HG03469 (cell line): ENCODE measurements around the gene ASTN2.

Source experiments
- ATAC-seq: cut with Tn5 transposase; IDR thresholded peaks from one replicate; pipeline ENCODE4 v1.9.1; 2021; ENCODE audit warnings: mild to moderate bottlenecking, moderate library complexity, moderate number of reproducible peaks; ENCODE audit not compliant: unreplicated experiment

The ASTN2 gene

GRCh38 chr9:117374076-117374725 is 40.7 kb downstream of the ASTN2 start:
- no peak for ATAC-seq

GRCh38 chr9:117368684-117369230 is 46.1 kb downstream of the ASTN2 start:
- no peak for ATAC-seq

GRCh38 chr9:117365438-117365837 is 49.4 kb downstream of the ASTN2 start:
- no peak for ATAC-seq

- ATAC-seq, result no peak
Measured at GRCh38 chr9:117363006-117363405, 51.9 kb downstream of the ASTN2 start.

GRCh38 chr9:117359910-117360309 is 54.9 kb downstream of the ASTN2 start:
- no peak for ATAC-seq

GRCh38 chr9:117355542-117355941 is 59.3 kb downstream of the ASTN2 start:
- no peak for ATAC-seq

- ATAC-seq, result no peak
Measured at GRCh38 chr9:117354997-117355396, 59.9 kb downstream of the ASTN2 start.

GRCh38 chr9:117354244-117354847 is 60.5 kb downstream of the ASTN2 start:
- no peak for ATAC-seq

GRCh38 chr9:117344892-117345660 is 69.8 kb downstream of the ASTN2 start:
- no peak for ATAC-seq

- no peak for ATAC-seq
Measured at GRCh38 chr9:117343427-117343826, 71.4 kb downstream of the ASTN2 start.

GRCh38 chr9:117341151-117341550 is 73.7 kb downstream of the ASTN2 start:
- no peak for ATAC-seq

GRCh38 chr9:117340422-117340821 is 74.4 kb downstream of the ASTN2 start:
- ATAC-seq, result no peak

GRCh38 chr9:117335837-117336433 is 78.9 kb downstream of the ASTN2 start:
- ATAC-seq, result no peak

GRCh38 chr9:117334101-117334500 is 80.8 kb downstream of the ASTN2 start:
- no peak for ATAC-seq

- ATAC-seq, result no peak
Measured at GRCh38 chr9:117325831-117326230, 89.0 kb downstream of the ASTN2 start.

GRCh38 chr9:117325110-117325731 is 89.6 kb downstream of the ASTN2 start:
- no peak for ATAC-seq

- no peak for ATAC-seq
Measured at GRCh38 chr9:117323390-117323789, 91.5 kb downstream of the ASTN2 start.

- no peak for ATAC-seq
Measured at GRCh38 chr9:117317192-117317591, 97.7 kb downstream of the ASTN2 start.

- ATAC-seq, result no peak
Measured at GRCh38 chr9:117315236-117315635, 99.6 kb downstream of the ASTN2 start.

- no peak for ATAC-seq
Measured at GRCh38 chr9:117313989-117314388, 100.9 kb downstream of the ASTN2 start.

- ATAC-seq, result no peak
Measured at GRCh38 chr9:117307701-117308100, 107.2 kb downstream of the ASTN2 start.
